ENCODE data around the gene MAD1L1. TPM values are rescaled to one million over a fixed set of nuclear protein-coding genes. Genes with fewer than 3 reads are reported as not detected.

Gene MAD1L1
- total and polyA plus RNA-seq, 2 donors (not counting 3 experiments of a cell fraction or from before 2014, with no cell fraction given): 34.1 to 42.3 TPM

GRCh38 chr7:1912593-1913465 is 319.9 kb downstream of the MAD1L1 start:
- ChIA-PET CTCF (no interaction called here), POLR2A (no interaction called here)
- Histone ChIP-seq H3K9ac (replicated peaks; ENCODE audit: extremely low read depth, insufficient read depth, low read length) (no peak overlapping the region), H3K4me3 (replicated peaks in 1 of 3; ENCODE audit: insufficient read depth in 1 of 3, low read depth in 1 of 3, low read length in 3 of 3) (no peak overlapping the region), H3K79me2 (ENCODE audit: control insufficient read depth, insufficient read depth, low read length) (no peaks in the 10 kb centered on the region), H3K36me3 (ENCODE audit: control insufficient read depth in 2 of 2, extremely low read depth in 1 of 2, insufficient read depth in 2 of 2, low read length in 2 of 2) (no peaks in the 10 kb centered on the region), H3K27me3 (ENCODE audit: control insufficient read depth in 2 of 2, insufficient read depth in 2 of 2, low read length in 2 of 2) (no peaks in the 10 kb centered on the region), H3K27ac (ENCODE audit: insufficient read depth, low read depth, low read length) (no peak overlapping the region), H3K4me1 (ENCODE audit: control insufficient read depth, extremely low read depth, insufficient read depth, low read length) (no peaks in the 10 kb centered on the region), H3K9me3 (replicated peaks; ENCODE audit: control insufficient read depth, insufficient read depth, low read length) (no peaks in the 10 kb centered on the region), H2AFZ (ENCODE audit: low read depth, low read length) (no peak overlapping the region), H3K4me2 (ENCODE audit: insufficient read depth, low read length) (no peak overlapping the region), H3K9me1 (replicated peaks; ENCODE audit: control insufficient read depth, extremely low read depth, insufficient read depth, low read length) (no peaks in the 10 kb centered on the region), H4K20me1 (replicated peaks; ENCODE audit: control insufficient read depth, extremely low read depth, insufficient read depth, low read length) (no peaks in the 10 kb centered on the region)
- intact Hi-C loops (cut with micrococcal nuclease): no loop called here
- DNase-seq (ENCODE audit: low read depth, low spot score): no peak
- no peak for FAIRE-seq
- no TSS peak for BruUV-seq (replicated peaks)
- TF ChIP-seq CTCF (IDR thresholded peaks at IDR 0.05; ENCODE audit: extremely low read depth in 1 of 2, insufficient read depth in 1 of 2, low read depth in 1 of 2, low read length in 2 of 2) (no peak), EZH2 (IDR thresholded peaks at IDR 0.05; ENCODE audit: borderline replicate concordance, low read depth, low read length, severe bottlenecking) (no peak), POLR2AphosphoS5 (IDR thresholded peaks at IDR 0.05; ENCODE audit: insufficient read depth, low read depth, low read length) (no peak), JUN (IDR thresholded peaks at IDR 0.05; ENCODE audit: borderline replicate concordance, insufficient read depth, insufficient read length, low read depth) (no peak), GATA2 (IDR thresholded peaks at IDR 0.05; ENCODE audit: insufficient read depth, insufficient read length, low read depth, low read length) (no peak), MAX (IDR thresholded peaks at IDR 0.05; ENCODE audit: insufficient read depth, insufficient read length) (no peak), MYC (IDR thresholded peaks at IDR 0.05; ENCODE audit: low read depth, low read length) (no peak), POLR2A (IDR thresholded peaks at IDR 0.05; ENCODE audit: low read depth, low read length) (no peak), FOS (IDR thresholded peaks at IDR 0.05; ENCODE audit: borderline replicate concordance, insufficient read depth, low read length) (no peak)
- dilution Hi-C loops (cut with MboI; ENCODE audit: extremely low pct_ligation_motif_present, low sequenced_read_pairs): no loop called here
